ENCODE data around the gene TMEM127. TPM values are rescaled to one million over a fixed set of nuclear protein-coding genes. Genes with fewer than 3 reads are reported as not detected.

Gene TMEM127
- total and polyA plus RNA-seq, 9 donors: 26.9 to 55.1 (median 46.3) TPM

GRCh38 chr2:96207073-96207773 is 58.6 kb downstream of the TMEM127 start:
- intact Hi-C loops (cut with DNase I): loop anchor here in 2 of 4 donors (5.0 kb wide), 2 partner anchors 55 to 60 kb away; partner anchors contain the start of genes CIAO1 (in 1 of the 2) and TMEM127 (in 1 of the 2)
- no peak for DNase-seq
- 9 to 16% (median 9%) methylated on average over 11 of the region's 11 CpGs for WGBS, 3 donors
- H3K4me1 ChIP-seq (ENCODE audit: insufficient read depth): peaks cover 17% of the 10 kb centered on the region
- H3K4me3 ChIP-seq: peak overlapping the region; percentile 84
- H3K27me3 ChIP-seq: no peaks in the 10 kb centered on the region
- H3K27ac ChIP-seq: peak overlapping the region in 1 of 2 donors; percentile 89
- TF ChIP-seq POLR2A (IDR thresholded peaks at IDR 0.05) (no peak), EP300 (IDR thresholded peaks at IDR 0.05) (no peak), CTCF (IDR thresholded peaks at IDR 0.05) (no peak)
- H3K36me3 ChIP-seq: no peaks in the 10 kb centered on the region
- H3K9me3 ChIP-seq: no peaks in the 10 kb centered on the region

GRCh38 chr2:96205888-96206287 is 59.9 kb downstream of the TMEM127 start:
- TF ChIP-seq CTCF (IDR thresholded peaks at IDR 0.05) (no peak), EP300 (IDR thresholded peaks at IDR 0.05) (no peak), POLR2A (IDR thresholded peaks at IDR 0.05) (no peak)
- Histone ChIP-seq H3K27ac (no peak overlapping the region), H3K9me3 (no peaks in the 10 kb centered on the region), H3K4me1 (ENCODE audit: insufficient read depth) (peaks cover 22% of the 10 kb centered on the region), H3K4me3 (no peak overlapping the region), H3K36me3 (no peaks in the 10 kb centered on the region), H3K27me3 (no peaks in the 10 kb centered on the region)
- no peak for DNase-seq
- intact Hi-C loops (cut with DNase I): loop anchor here in 2 of 4 donors (5.0 kb wide), 2 partner anchors 56 to 61 kb away; partner anchors contain the start of genes CIAO1 (in 1 of the 2) and TMEM127 (in 1 of the 2)

- Histone ChIP-seq H3K9me3 (no peaks in the 10 kb centered on the region), H3K4me1 (ENCODE audit: insufficient read depth) (peaks cover 24% of the 10 kb centered on the region), H3K27me3 (no peaks in the 10 kb centered on the region), H3K27ac (no peak overlapping the region), H3K4me3 (no peak overlapping the region), H3K36me3 (no peaks in the 10 kb centered on the region)
- no peak for TF ChIP-seq EP300 (IDR thresholded peaks at IDR 0.05)
- no peak for TF ChIP-seq CTCF (IDR thresholded peaks at IDR 0.05)
- TF ChIP-seq POLR2A (IDR thresholded peaks at IDR 0.05): no peak
- intact Hi-C loops (cut with DNase I): loop anchor here in 2 of 4 donors (5.0 kb wide), 2 partner anchors 57 to 62 kb away; partner anchors contain the start of genes CIAO1 (in 1 of the 2) and TMEM127 (in 1 of the 2)
- DNase-seq: no peak
- 39 to 45% (median 41%) methylated on average over 6 of the region's 6 CpGs for WGBS, 3 donors
Measured at GRCh38 chr2:96204836-96205624, 60.8 kb downstream of the TMEM127 start.

GRCh38 chr2:96203130-96204028 is 62.4 kb downstream of the TMEM127 start:
- H3K27me3 ChIP-seq: no peaks in the 10 kb centered on the region
- no peak for DNase-seq
- H3K36me3 ChIP-seq: no peaks in the 10 kb centered on the region
- intact Hi-C loops (cut with DNase I): no loop called here
- TF ChIP-seq POLR2A (IDR thresholded peaks at IDR 0.05) (no peak), EP300 (IDR thresholded peaks at IDR 0.05) (no peak), CTCF (IDR thresholded peaks at IDR 0.05) (no peak)
- peaks cover 21% of the 10 kb centered on the region for H3K4me1 ChIP-seq (ENCODE audit: insufficient read depth)
- no peaks in the 10 kb centered on the region for H3K9me3 ChIP-seq
- no peak overlapping the region for H3K4me3 ChIP-seq
- no peak overlapping the region for H3K27ac ChIP-seq
- WGBS, 3 donors: 68 to 76% (median 72%) methylated on average over 9 of the region's 9 CpGs

Data from ovary (tissue), 9 donors.